Suprapubic skin (tissue), 4 donors: ENCODE data around the gene DSCAML1.

Source experiments
- CTCF ChIP-seq, 2 donors: fragments of 200-600 bp in 1 of 2; fragments of 450-650 bp in 1 of 2; sonication (generic) in 1 of 2; IDR thresholded peaks; one replicate each; pipeline ENCODE4 v1.5.1; 2016 to 2019; ENCODE audit warnings: antibody characterized with exemption in 2 of 2, mild to moderate bottlenecking in 1 of 2, moderate library complexity in 1 of 2
- POLR2A ChIP-seq, 2 donors: fragments of 450-650 bp; IDR thresholded peaks; one replicate each; pipeline ENCODE4 v1.6.1; 2017; ENCODE audit warnings: antibody characterized with exemption in 2 of 2, mild to moderate bottlenecking in 2 of 2, moderate library complexity in 2 of 2
- POLR2AphosphoS5 ChIP-seq, 3 donors: sonication (generic); formaldehyde crosslinking; IDR thresholded peaks; one replicate each; pipeline ENCODE4 v1.6.1; 2017; ENCODE audit warnings: antibody characterized with exemption in 3 of 3

- TF ChIP-seq POLR2A (IDR thresholded peaks at IDR 0.05), result no peak
- no peak for TF ChIP-seq CTCF (IDR thresholded peaks at IDR 0.05)
- no peak for TF ChIP-seq POLR2AphosphoS5 (IDR thresholded peaks at IDR 0.05)
Observed at GRCh38 chr11:117547195-117547850, 249.7 kb downstream of the DSCAML1 start.
